ENCODE measurements around the gene ZFYVE28. TPM values are rescaled to one million over a fixed set of nuclear protein-coding genes. Genes with fewer than 3 reads are reported as not detected.

ZFYVE28 gene
- total and polyA plus RNA-seq, 2 of the 8 experiments (the other 6 are each of a cell fraction or from before 2014, with no cell fraction given), result 1.7 to 4.9 TPM

GRCh38 chr4:2415881-2416563, 2.4 kb downstream of the ZFYVE28 start:
- POLR2A ChIA-PET (ENCODE audit: partially characterized antibody), result interaction anchor here (1.1 to 1.9 kb wide), 3 partner anchors 12 to 112 kb away, joined by 3 to 5 read pairs (median 5); no protein-coding TSS in a partner anchor
- TF ChIP-seq GABPA (IDR thresholded peaks at IDR 0.05; ENCODE audit: borderline replicate concordance, insufficient read depth, low read length) (no peak), BACH1 (IDR thresholded peaks at IDR 0.05; ENCODE audit: low read length) (no peak), SRF (IDR thresholded peaks at IDR 0.05; ENCODE audit: low read depth, low read length) (no peak), TBP (IDR thresholded peaks at IDR 0.05; ENCODE audit: low read depth, low read length) (no peak), RNF2 (IDR thresholded peaks at IDR 0.05; ENCODE audit: borderline replicate concordance, low read depth, low read length, missing control alignments, poor library complexity, severe bottlenecking) (peak; percentile 18), NANOG (IDR thresholded peaks at IDR 0.05; ENCODE audit: insufficient read depth, low read depth, low read length, poor library complexity, severe bottlenecking) (no peak), EZH2 (IDR thresholded peaks at IDR 0.05; ENCODE audit: low read depth, low read length, severe bottlenecking) (peak; percentile 65), CHD2 (IDR thresholded peaks at IDR 0.05; ENCODE audit: low read length) (no peak), YY1 (IDR thresholded peaks at IDR 0.05; ENCODE audit: low read depth, low read length) (no peak)
- TF ChIP-seq, protein P1, sequence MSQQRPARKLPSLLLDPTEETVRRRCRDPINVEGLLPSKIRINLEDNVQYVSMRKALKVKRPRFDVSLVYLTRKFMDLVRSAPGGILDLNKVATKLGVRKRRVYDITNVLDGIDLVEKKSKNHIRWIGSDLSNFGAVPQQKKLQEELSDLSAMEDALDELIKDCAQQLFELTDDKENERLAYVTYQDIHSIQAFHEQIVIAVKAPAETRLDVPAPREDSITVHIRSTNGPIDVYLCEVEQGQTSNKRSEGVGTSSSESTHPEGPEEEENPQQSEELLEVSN (IDR thresholded peaks at IDR 0.05), result no peak
- TF ChIP-seq, protein P2, sequence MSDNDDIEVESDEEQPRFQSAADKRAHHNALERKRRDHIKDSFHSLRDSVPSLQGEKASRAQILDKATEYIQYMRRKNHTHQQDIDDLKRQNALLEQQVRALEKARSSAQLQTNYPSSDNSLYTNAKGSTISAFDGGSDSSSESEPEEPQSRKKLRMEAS (IDR thresholded peaks at IDR 0.05), result no peak
- Histone ChIP-seq H4K20me1 (replicated peaks in 1 of 2; ENCODE audit: control insufficient read depth in 1 of 2, insufficient read depth in 2 of 2, low read length in 2 of 2) (peaks cover 2 to 9% of the 10 kb centered on the region in 2 experiments), H3K9ac (replicated peaks in 1 of 4; ENCODE audit: extremely low read depth in 1 of 4, low read depth in 3 of 4, low read length in 3 of 4) (no peak overlapping the region), H3K79me1 (ENCODE audit: low read depth, low read length) (0 out of 2 replicates have a peak, but pooled peaks cover 2% of the 10 kb centered on the region), H3K4me2 (ENCODE audit: insufficient read depth in 1 of 2, low read depth in 2 of 2, low read length in 2 of 2) (peak overlapping the region; percentile 80 to 96), H3K27ac (ENCODE audit: low read depth, low read length) (no peak overlapping the region), H3K4me1 (replicated peaks in 1 of 4; ENCODE audit: control insufficient read depth in 3 of 4, insufficient read depth in 4 of 4, low read length in 3 of 4) (peaks cover 12 to 41% (median 31%) of the 10 kb centered on the region in 4 experiments), H3K79me2 (ENCODE audit: control insufficient read depth in 1 of 2, insufficient read depth in 2 of 2, low read length in 2 of 2) (no peaks in the 10 kb centered on the region), H2BK15ac (ENCODE audit: low read length) (0 out of 2 replicates have a peak overlapping the region, but pooled peaks have one; percentile 61), H4K8ac (ENCODE audit: extremely low read depth, insufficient read depth, low read length) (no peak overlapping the region), H3K4ac (replicated peaks; ENCODE audit: insufficient read length, low read depth, low read length) (no peak overlapping the region), H4K5ac (ENCODE audit: insufficient read length, low read depth, low read length) (no peak overlapping the region), H3K27me3 (replicated peaks in 1 of 4; ENCODE audit: control insufficient read depth in 3 of 4, extremely low read depth in 1 of 4, insufficient read depth in 3 of 4, low read length in 3 of 4) (peaks cover 36 to 69% (median 59%) of the 10 kb centered on the region in 4 experiments), H3K36me3 (ENCODE audit: control insufficient read depth in 2 of 4, insufficient read depth in 4 of 4, low read length in 3 of 4) (no peaks in the 10 kb centered on the region), H4K91ac (replicated peaks; ENCODE audit: insufficient read length, low read length) (no peak overlapping the region), H3K9me3 (ENCODE audit: insufficient read depth in 2 of 2, low read depth in 1 of 2, low read length in 1 of 2) (no peaks in the 10 kb centered on the region), H3K14ac (ENCODE audit: insufficient read length) (no peak overlapping the region), H3K23ac (ENCODE audit: insufficient read length) (no peak overlapping the region), H2BK20ac (ENCODE audit: low read length) (no peak overlapping the region), H2AFZ (ENCODE audit: low read length) (no peak overlapping the region), H3K4me3 (ENCODE audit: extremely low read depth in 1 of 4, insufficient read depth in 2 of 4, low read depth in 3 of 4, low read length in 4 of 4) (peak overlapping the region; percentile 26 to 69 (median 53); a peak in 6 of 8 replicates), H2BK5ac (ENCODE audit: low read depth, low read length) (no peak overlapping the region), H3K56ac (replicated peaks; ENCODE audit: insufficient read length, low read depth, low read length) (no peak overlapping the region), H3K23me2 (ENCODE audit: low read depth, low read length) (peaks cover 25% of the 10 kb centered on the region), H3K18ac (ENCODE audit: extremely low read depth, low read length) (no peak overlapping the region), H2AK5ac (ENCODE audit: low read depth, low read length) (no peak overlapping the region), H2BK12ac (ENCODE audit: low read depth, low read length) (peak overlapping the region; percentile 95; the same call in 1 of the 2 replicates), H2BK120ac (replicated peaks; ENCODE audit: low read depth, low read length) (no peak overlapping the region)
- WGBS, 2 experiments (ENCODE audit: extremely low coverage in 1 of 2, insufficient coverage in 1 of 2, insufficient read length in 1 of 2, insufficient replicate concordance in 2 of 2, low coverage in 1 of 2, low lambda C conversion rate in 2 of 2, missing lambda C conversion rate in 1 of 2), result 47% methylated on average over 17 of the region's 17 CpGs; no CpG with 5 or more reads in 1 of the 2 experiments
- CTCF ChIA-PET (ENCODE audit: partially characterized antibody), result interaction anchor here (0.8 to 2.3 kb wide), 15 partner anchors 10 to 198 kb away, joined by 3 to 13 read pairs (median 5); no protein-coding TSS in a partner anchor
- FAIRE-seq, result no peak
- DNase-seq (ENCODE audit: low read depth in 1 of 2, low spot score in 2 of 2), result no peak

Measured in H1 (cell line).